Activated T-helper 2 cell treated with anti-CD3 and anti-CD28 coated beads, Interferon-gamma antibody, Interleukin-2, Interleukin-4, amounts not matched to agents 10 μg/mL and 5 μg/mL and 100 μg/mL, durations not matched to agents 14 hours and 24 hours and 36 hours (primary cell): ENCODE measurements around the gene ZC3H15. TPM values are rescaled to one million over a fixed set of nuclear protein-coding genes. Genes with fewer than 3 reads are reported as not detected.
"Not testable (repeated sequence)": the region's sequence is repeated elsewhere in the genome, so short reads cannot be mapped to it uniquely, and the experiment has no call there.

Experiments
- DNase-seq: peaks from one replicate; pipeline ENCODE4 v3.0.0; 2021; ENCODE audit warnings: low spot score
- H3K27ac Mint-ChIP-seq: one replicate; pipeline ENCODE4 v1.8.0; 2021; ENCODE audit warnings: mixed read lengths
- H3K27me3 Mint-ChIP-seq: one replicate; pipeline ENCODE4 v1.8.0; 2021; ENCODE audit warnings: low read depth, mixed read lengths
- H3K36me3 Mint-ChIP-seq: one replicate; pipeline ENCODE4 v1.8.0; 2021; ENCODE audit warnings: low read depth, mixed read lengths
- H3K4me1 Mint-ChIP-seq: one replicate; pipeline ENCODE4 v1.8.0; 2021; ENCODE audit warnings: low read depth, mixed read lengths
- H3K4me3 Mint-ChIP-seq: one replicate; pipeline ENCODE4 v1.8.0; 2021; ENCODE audit warnings: low read depth, mild to moderate bottlenecking, moderate library complexity, mixed read lengths
- H3K9me3 Mint-ChIP-seq: one replicate; pipeline ENCODE4 v1.8.0; 2021; ENCODE audit warnings: mixed read lengths
- intact Hi-C: fragments of 100-400 bp; cut with micrococcal nuclease; formaldehyde crosslinking; loops from one replicate; pipeline ENCODE4 v1.15.1; 2023
- total RNA-seq: library from RNA; stranded (reverse); gene quantifications from 2 replicates; pipeline ENCODE4 v1.2.3, GENCODE V29; 2022

Gene ZC3H15
- total RNA-seq, 1 donor from 2014 or later, result 93.6 TPM

- DNase-seq, H3K27me3 Mint-ChIP-seq, intact Hi-C loops, H3K27ac Mint-ChIP-seq, H3K36me3 Mint-ChIP-seq, H3K4me1 Mint-ChIP-seq, H3K4me3 Mint-ChIP-seq: not testable (repeated sequence)
- peaks cover 17% of the 10 kb centered on the region for H3K9me3 Mint-ChIP-seq
Observed at GRCh38 chr2:186472722-186473493, 13.2 kb upstream of the ZC3H15 start.

- DNase-seq, intact Hi-C loops, H3K27me3 Mint-ChIP-seq, H3K36me3 Mint-ChIP-seq, H3K4me3 Mint-ChIP-seq, H3K4me1 Mint-ChIP-seq, H3K27ac Mint-ChIP-seq: not testable (repeated sequence)
- H3K9me3 Mint-ChIP-seq, result peaks cover 18% of the 10 kb centered on the region
Observed at GRCh38 chr2:186474239-186474638, 11.8 kb upstream of the ZC3H15 start.

- peaks cover 6% of the 10 kb centered on the region for H3K4me1 Mint-ChIP-seq
- H3K27me3 Mint-ChIP-seq, result no peaks in the 10 kb centered on the region
- H3K9me3 Mint-ChIP-seq, result peaks cover 3% of the 10 kb centered on the region
- intact Hi-C loops, result no loop called here
- no peak for DNase-seq
- no peak overlapping the region for H3K27ac Mint-ChIP-seq
- no peaks in the 10 kb centered on the region for H3K36me3 Mint-ChIP-seq
- no peak overlapping the region for H3K4me3 Mint-ChIP-seq
Observed at GRCh38 chr2:186477790-186478189, 8.3 kb upstream of the ZC3H15 start.

- peaks cover 3% of the 10 kb centered on the region for H3K9me3 Mint-ChIP-seq
- H3K4me1 Mint-ChIP-seq, result peaks cover 25% of the 10 kb centered on the region
- H3K27ac Mint-ChIP-seq, result no peak overlapping the region
- DNase-seq, result no peak
- intact Hi-C loops, result no loop called here
- no peaks in the 10 kb centered on the region for H3K36me3 Mint-ChIP-seq
- H3K27me3 Mint-ChIP-seq, result no peaks in the 10 kb centered on the region
- H3K4me3 Mint-ChIP-seq, result no peak overlapping the region
Observed at GRCh38 chr2:186480991-186481390, 5.1 kb upstream of the ZC3H15 start.

GRCh38 chr2:186484062-186484735 is 1.9 kb upstream of the ZC3H15 start:
- Mint-ChIP-seq H3K9me3 (no peaks in the 10 kb centered on the region), H3K36me3 (peaks cover 17% of the 10 kb centered on the region), H3K27me3 (no peaks in the 10 kb centered on the region), H3K27ac (peak overlapping the region; percentile 28), H3K4me1 (peaks cover 36% of the 10 kb centered on the region), H3K4me3 (peak overlapping the region; percentile 69)
- DNase-seq, result no peak
- intact Hi-C loops, result no loop called here

- Mint-ChIP-seq H3K9me3 (no peaks in the 10 kb centered on the region), H3K36me3 (peaks cover 26% of the 10 kb centered on the region), H3K27ac (peak overlapping the region; percentile 99), H3K4me1 (peaks cover 46% of the 10 kb centered on the region), H3K27me3 (no peaks in the 10 kb centered on the region), H3K4me3 (peak overlapping the region; percentile 99)
- intact Hi-C loops, result no loop called here
- DNase-seq, result no peak
Observed at GRCh38 chr2:186485576-186485870, 537 bp upstream of the ZC3H15 start.

GRCh38 chr2:186486651-186487647 is 889 bp downstream of the ZC3H15 start:
- Mint-ChIP-seq H3K4me3 (peak overlapping the region; percentile 99), H3K4me1 (peaks cover 58% of the 10 kb centered on the region), H3K27ac (peak overlapping the region; percentile 99), H3K27me3 (no peaks in the 10 kb centered on the region), H3K36me3 (peaks cover 34% of the 10 kb centered on the region), H3K9me3 (no peaks in the 10 kb centered on the region)
- DNase-seq, result no peak
- intact Hi-C loops, result loop anchor here (1.0 kb wide), 2 partner anchors 102 to 154 kb away; no protein-coding TSS in a partner anchor

- DNase-seq, result no peak
- Mint-ChIP-seq H3K27me3 (no peaks in the 10 kb centered on the region), H3K4me3 (no peak overlapping the region), H3K27ac (peak overlapping the region; percentile 0), H3K36me3 (peaks cover 54% of the 10 kb centered on the region), H3K4me1 (peaks cover 34% of the 10 kb centered on the region), H3K9me3 (no peaks in the 10 kb centered on the region)
- intact Hi-C loops, result no loop called here
Observed at GRCh38 chr2:186493564-186494085, 7.6 kb downstream of the ZC3H15 start.

GRCh38 chr2:186496401-186496800 is 10.3 kb downstream of the ZC3H15 start:
- H3K27ac Mint-ChIP-seq, result no peak overlapping the region
- intact Hi-C loops, result no loop called here
- no peaks in the 10 kb centered on the region for H3K9me3 Mint-ChIP-seq
- H3K4me3 Mint-ChIP-seq, result no peak overlapping the region
- DNase-seq, result no peak
- no peaks in the 10 kb centered on the region for H3K27me3 Mint-ChIP-seq
- peaks cover 58% of the 10 kb centered on the region for H3K36me3 Mint-ChIP-seq
- H3K4me1 Mint-ChIP-seq, result peaks cover 19% of the 10 kb centered on the region

- intact Hi-C loops, result no loop called here
- Mint-ChIP-seq H3K4me1 (peaks cover 10% of the 10 kb centered on the region), H3K4me3 (no peak overlapping the region), H3K9me3 (no peaks in the 10 kb centered on the region), H3K27me3 (no peaks in the 10 kb centered on the region), H3K36me3 (peaks cover 56% of the 10 kb centered on the region), H3K27ac (no peak overlapping the region)
- no peak for DNase-seq
Observed at GRCh38 chr2:186497928-186498327, 11.9 kb downstream of the ZC3H15 start.

- Mint-ChIP-seq H3K27me3 (no peaks in the 10 kb centered on the region), H3K9me3 (no peaks in the 10 kb centered on the region), H3K27ac (no peak overlapping the region), H3K36me3 (peaks cover 62% of the 10 kb centered on the region), H3K4me3 (no peak overlapping the region), H3K4me1 (peaks cover 10% of the 10 kb centered on the region)
- intact Hi-C loops, result no loop called here
- no peak for DNase-seq
Observed at GRCh38 chr2:186498834-186499233, 12.8 kb downstream of the ZC3H15 start.

GRCh38 chr2:186503827-186504606 is 18.0 kb downstream of the ZC3H15 start:
- intact Hi-C loops, result loop anchor here (1.0 to 5.0 kb wide), 2 partner anchors 88 to 137 kb away; partner anchors contain the start of gene ITGAV
- H3K27ac Mint-ChIP-seq, result no peak overlapping the region
- DNase-seq, result no peak

More at GRCh38 chr2:186503827-186504606, 18.0 kb downstream of the ZC3H15 start:
- peaks cover 79% of the 10 kb centered on the region for H3K36me3 Mint-ChIP-seq
- H3K4me3 Mint-ChIP-seq, result no peak overlapping the region
- peaks cover 5% of the 10 kb centered on the region for H3K4me1 Mint-ChIP-seq
- H3K9me3 Mint-ChIP-seq, result no peaks in the 10 kb centered on the region
- H3K27me3 Mint-ChIP-seq, result no peaks in the 10 kb centered on the region
